Dendritic cell treated with granulocyte-macrophage colony-stimulating factor and Interleukin-4, amounts not matched to agents 40 ng/mL and 50 ng/mL, for 4 days (primary cell): ENCODE results near the gene SETBP1.

Experiments
- H3K27ac Mint-ChIP-seq: one replicate; pipeline ENCODE4 v1.8.0; 2022; ENCODE audit warnings: mild to moderate bottlenecking, mixed read lengths
- H3K27me3 Mint-ChIP-seq: one replicate; pipeline ENCODE4 v1.8.0; 2022; ENCODE audit warnings: mild to moderate bottlenecking, mixed read lengths
- H3K36me3 Mint-ChIP-seq: one replicate; pipeline ENCODE4 v1.8.0; 2022; ENCODE audit warnings: low read depth, mixed read lengths
- H3K4me1 Mint-ChIP-seq: one replicate; pipeline ENCODE4 v1.8.0; 2022; ENCODE audit warnings: low read depth, mixed read lengths
- H3K4me3 Mint-ChIP-seq: one replicate; pipeline ENCODE4 v1.8.0; 2022; ENCODE audit warnings: mild to moderate bottlenecking, moderate library complexity, mixed read lengths
- H3K9me3 Mint-ChIP-seq: one replicate; pipeline ENCODE4 v1.8.0; 2022; ENCODE audit warnings: mixed read lengths
- intact Hi-C: fragments of 100-400 bp; cut with micrococcal nuclease; formaldehyde crosslinking; loops from one replicate; pipeline ENCODE4 v1.15.0; 2022

Gene SETBP1

DNA sequence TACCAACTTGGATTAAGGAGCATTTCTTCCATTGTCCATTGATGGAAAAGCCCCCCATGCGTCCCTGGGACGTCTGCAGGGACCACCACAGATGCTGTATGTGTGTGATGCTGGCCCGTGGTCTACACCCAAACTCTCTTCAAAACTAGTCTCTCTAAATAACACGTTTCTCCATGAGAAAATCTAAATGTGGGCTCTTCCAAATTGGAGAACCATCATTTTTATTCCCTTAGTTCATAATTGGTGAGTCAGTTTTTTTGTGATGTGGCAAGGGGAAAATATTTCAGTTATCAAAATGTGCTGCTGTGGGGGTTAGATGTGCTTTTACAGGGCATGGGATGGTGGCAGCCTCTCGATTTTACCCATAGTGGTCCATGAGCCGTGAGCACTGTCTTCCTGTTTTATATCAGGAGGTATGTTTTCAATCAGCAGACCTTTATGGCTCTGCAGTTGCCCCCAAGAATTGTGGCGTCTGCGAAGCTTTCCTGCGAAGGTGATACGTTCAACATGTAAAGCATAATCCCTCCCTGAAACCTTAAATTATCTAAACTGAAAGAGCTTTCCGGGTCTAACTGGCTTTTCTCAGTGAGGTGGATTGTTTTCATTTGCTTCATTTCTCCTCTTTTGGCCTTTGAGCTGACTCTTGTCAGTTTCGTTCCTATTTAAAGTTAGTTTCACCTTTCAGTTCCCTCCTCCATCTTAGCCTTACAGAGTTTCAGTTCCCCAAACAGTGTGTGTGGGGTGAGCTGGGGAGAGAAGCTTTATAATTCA lies 78.4 kb downstream of the SETBP1 start:
- H3K27me3 Mint-ChIP-seq = peaks cover 48% of the 10 kb centered on the region
- H3K4me1 Mint-ChIP-seq = peaks cover 26% of the 10 kb centered on the region
- H3K36me3 Mint-ChIP-seq = no peaks in the 10 kb centered on the region
- H3K27ac Mint-ChIP-seq = peak overlapping the region; percentile 75
- intact Hi-C loops = loop anchor here (5.0 kb wide), 1 partner anchor 73 kb away; no protein-coding TSS in a partner anchor
- H3K9me3 Mint-ChIP-seq = no peaks in the 10 kb centered on the region
- peak overlapping the region; percentile 54 for H3K4me3 Mint-ChIP-seq

DNA sequence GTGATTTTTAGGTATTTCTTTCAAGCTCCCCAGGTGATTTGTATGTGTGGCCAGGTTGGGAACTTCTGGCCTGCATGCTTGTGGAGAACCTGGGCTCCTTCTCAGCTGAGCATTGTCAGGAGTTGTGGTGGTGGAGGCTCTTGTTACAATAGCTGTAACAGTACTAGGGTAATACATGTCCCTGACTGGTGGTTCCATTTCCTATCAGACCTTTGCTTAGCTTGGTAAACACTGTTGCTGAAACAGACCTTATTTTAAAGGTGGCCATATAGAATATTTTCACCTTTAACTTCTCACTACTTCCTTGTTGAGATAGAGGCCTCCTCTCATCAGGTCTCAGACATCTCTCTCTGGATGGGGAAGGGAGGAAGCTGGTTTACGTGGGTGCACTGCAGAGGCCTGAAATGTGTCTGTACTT lies 79.2 kb downstream of the SETBP1 start:
- Mint-ChIP-seq H3K27ac (peak overlapping the region; percentile 75), H3K4me3 (no peak overlapping the region), H3K36me3 (no peaks in the 10 kb centered on the region), H3K9me3 (no peaks in the 10 kb centered on the region), H3K27me3 (peaks cover 48% of the 10 kb centered on the region), H3K4me1 (peaks cover 31% of the 10 kb centered on the region)
- intact Hi-C loops = loop anchor here (5.0 to 10.0 kb wide), 2 partner anchors 72 to 245 kb away; no protein-coding TSS in a partner anchor

DNA sequence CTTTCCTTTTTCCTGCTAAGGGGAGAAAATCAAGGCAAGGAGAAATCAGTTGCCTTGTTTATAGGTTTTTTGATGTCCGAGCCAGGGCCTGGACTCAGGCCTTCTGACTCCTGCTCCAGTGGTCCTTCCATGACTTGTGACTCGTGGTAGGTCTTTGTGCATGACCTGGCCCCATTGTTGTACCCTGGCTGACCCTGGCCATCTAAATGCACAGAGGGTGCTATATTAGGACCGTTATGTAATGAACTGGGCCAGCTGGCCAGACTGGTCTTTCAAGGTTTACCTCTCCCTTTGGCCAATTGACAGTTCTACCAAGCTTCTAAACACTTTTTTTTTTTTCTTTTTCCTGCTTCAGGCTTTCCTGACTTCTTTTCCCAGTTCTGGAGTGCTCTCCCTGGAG lies 81.1 kb downstream of the SETBP1 start:
- no peak overlapping the region for H3K4me3 Mint-ChIP-seq
- peaks cover 41% of the 10 kb centered on the region for H3K27me3 Mint-ChIP-seq
- no peak overlapping the region for H3K27ac Mint-ChIP-seq
- H3K36me3 Mint-ChIP-seq = no peaks in the 10 kb centered on the region
- intact Hi-C loops = loop anchor here (10.0 kb wide), 1 partner anchor 247 kb away; no protein-coding TSS in a partner anchor
- H3K9me3 Mint-ChIP-seq = no peaks in the 10 kb centered on the region
- H3K4me1 Mint-ChIP-seq = peaks cover 48% of the 10 kb centered on the region

DNA sequence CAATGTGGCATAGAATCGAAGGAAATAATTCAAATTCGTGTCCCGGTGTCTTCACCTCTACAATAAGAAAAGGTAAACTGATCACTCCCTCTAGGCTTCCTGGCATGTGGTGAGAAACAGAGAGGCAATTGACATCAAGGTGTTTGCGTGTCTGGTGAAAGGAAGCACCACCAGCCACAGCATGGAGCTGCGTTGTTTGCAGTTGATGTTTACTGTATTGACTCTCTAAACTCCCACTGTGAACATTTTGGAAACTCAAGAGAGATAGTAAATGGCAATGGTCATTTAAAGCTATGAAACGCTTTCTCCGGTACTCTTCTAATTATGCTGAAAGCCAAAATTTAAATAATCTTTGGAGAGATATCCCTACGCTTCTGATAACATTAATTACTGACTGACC lies 82.6 kb downstream of the SETBP1 start:
- H3K4me1 Mint-ChIP-seq = peaks cover 51% of the 10 kb centered on the region

DNA sequence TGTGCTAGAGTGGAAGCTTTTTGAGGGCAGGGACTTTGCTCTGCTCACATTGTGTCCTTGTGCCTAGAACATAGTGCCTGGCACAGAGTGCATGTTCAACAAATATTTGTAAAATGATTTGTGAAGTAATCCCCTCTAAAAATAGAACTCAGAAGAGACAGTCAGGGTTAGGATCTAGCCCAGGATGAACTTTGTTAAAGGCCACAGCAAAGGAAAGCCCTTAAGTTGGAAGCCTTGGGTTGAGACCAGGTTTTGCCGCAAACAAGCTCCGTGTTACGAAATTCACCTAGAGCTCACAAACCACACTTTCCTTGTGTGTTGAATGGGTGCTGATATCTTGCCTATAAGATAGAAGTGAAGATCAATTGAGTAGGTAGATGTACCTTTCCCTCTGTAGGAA lies 84.2 kb downstream of the SETBP1 start:
- peaks cover 52% of the 10 kb centered on the region for H3K27me3 Mint-ChIP-seq
- no peaks in the 10 kb centered on the region for H3K9me3 Mint-ChIP-seq
- intact Hi-C loops = loop anchor here (5.0 to 10.0 kb wide), 2 partner anchors 38 to 250 kb away; no protein-coding TSS in a partner anchor
- H3K36me3 Mint-ChIP-seq = no peaks in the 10 kb centered on the region
- peaks cover 42% of the 10 kb centered on the region for H3K4me1 Mint-ChIP-seq
- H3K4me3 Mint-ChIP-seq = no peak overlapping the region
- H3K27ac Mint-ChIP-seq = no peak overlapping the region

More for the DNA sequence above, 82.6 kb downstream of the SETBP1 start:
- Mint-ChIP-seq H3K9me3 (no peaks in the 10 kb centered on the region), H3K4me3 (no peak overlapping the region), H3K36me3 (no peaks in the 10 kb centered on the region), H3K27ac (no peak overlapping the region), H3K27me3 (peaks cover 43% of the 10 kb centered on the region)
- intact Hi-C loops = loop anchor here (10.0 kb wide), 1 partner anchor 249 kb away; no protein-coding TSS in a partner anchor

DNA sequence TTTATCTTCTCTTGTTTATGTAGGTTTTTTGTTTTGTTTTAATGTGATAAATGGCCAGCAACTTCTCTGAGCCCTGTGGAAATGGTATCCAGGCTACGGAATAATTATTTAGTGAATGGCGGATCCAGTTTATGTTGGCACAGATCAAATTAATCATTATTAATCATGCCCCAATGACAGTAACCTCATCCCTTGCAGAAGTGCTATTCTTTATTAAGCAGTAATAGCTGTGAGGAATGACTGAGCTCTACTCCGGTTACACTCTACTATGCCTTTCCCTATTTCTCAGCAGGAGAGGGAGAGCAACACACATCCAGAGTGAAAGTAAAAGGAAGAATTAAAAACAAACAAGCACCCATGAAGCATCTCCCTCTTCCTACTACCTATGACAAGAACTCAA lies 84.8 kb downstream of the SETBP1 start:
- no peak overlapping the region for H3K27ac Mint-ChIP-seq
- no peak overlapping the region for H3K4me3 Mint-ChIP-seq
- intact Hi-C loops = loop anchor here (5.0 to 10.0 kb wide), 2 partner anchors 38 to 251 kb away; no protein-coding TSS in a partner anchor
- peaks cover 56% of the 10 kb centered on the region for H3K27me3 Mint-ChIP-seq
- H3K9me3 Mint-ChIP-seq = no peaks in the 10 kb centered on the region
- H3K4me1 Mint-ChIP-seq = peaks cover 40% of the 10 kb centered on the region
- H3K36me3 Mint-ChIP-seq = no peaks in the 10 kb centered on the region

DNA sequence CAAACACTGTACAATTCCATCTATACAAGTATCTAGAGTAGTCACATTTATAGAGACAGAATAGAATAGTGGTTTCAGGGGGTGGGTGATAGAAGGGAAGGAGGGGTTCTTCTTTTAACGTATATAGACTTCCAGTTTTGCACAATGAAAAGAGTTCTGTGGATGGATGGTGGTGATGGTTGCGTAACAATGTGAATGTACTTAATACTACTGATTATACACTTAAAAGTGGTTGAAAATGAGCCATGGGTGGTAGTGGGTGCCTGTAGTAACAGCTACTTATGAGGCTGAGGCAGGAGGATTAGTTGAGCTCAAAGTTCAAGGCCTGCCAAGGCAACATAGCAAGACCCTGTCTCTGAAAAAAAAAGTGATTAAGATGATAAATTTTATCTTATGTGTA lies 85.8 kb downstream of the SETBP1 start:
- Mint-ChIP-seq H3K27ac (no peak overlapping the region), H3K9me3 (no peaks in the 10 kb centered on the region), H3K27me3 (peaks cover 62% of the 10 kb centered on the region), H3K36me3 (no peaks in the 10 kb centered on the region), H3K4me1 (peaks cover 43% of the 10 kb centered on the region), H3K4me3 (no peak overlapping the region)
- intact Hi-C loops = loop anchor here (5.0 to 10.0 kb wide), 2 partner anchors 39 to 252 kb away; no protein-coding TSS in a partner anchor

DNA sequence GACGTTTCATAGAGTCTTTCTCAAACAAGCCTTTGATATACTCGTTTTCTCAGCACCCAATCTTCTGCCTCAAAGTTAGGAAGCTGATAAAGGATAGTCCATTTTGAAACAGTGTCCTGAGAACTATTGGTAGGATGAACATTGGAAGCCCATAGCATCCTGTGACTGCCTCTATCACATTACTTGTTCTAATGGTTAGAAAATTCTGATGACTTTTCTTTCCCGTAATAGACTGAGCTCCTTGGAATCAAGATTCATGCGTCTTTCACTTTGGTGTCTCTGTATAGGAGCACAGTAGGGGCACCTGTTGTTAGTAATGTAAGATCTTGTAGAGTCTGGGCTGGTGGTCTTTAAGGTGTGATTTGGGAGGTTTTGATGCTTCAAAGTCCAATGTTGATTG lies 87.1 kb downstream of the SETBP1 start:
- no peaks in the 10 kb centered on the region for H3K36me3 Mint-ChIP-seq
- H3K27me3 Mint-ChIP-seq = peaks cover 58% of the 10 kb centered on the region
- H3K4me1 Mint-ChIP-seq = peaks cover 52% of the 10 kb centered on the region
- intact Hi-C loops = loop anchor here (5.0 to 10.0 kb wide), 2 partner anchors 41 to 253 kb away; no protein-coding TSS in a partner anchor
- no peak overlapping the region for H3K4me3 Mint-ChIP-seq
- H3K27ac Mint-ChIP-seq = no peak overlapping the region
- H3K9me3 Mint-ChIP-seq = no peaks in the 10 kb centered on the region

DNA sequence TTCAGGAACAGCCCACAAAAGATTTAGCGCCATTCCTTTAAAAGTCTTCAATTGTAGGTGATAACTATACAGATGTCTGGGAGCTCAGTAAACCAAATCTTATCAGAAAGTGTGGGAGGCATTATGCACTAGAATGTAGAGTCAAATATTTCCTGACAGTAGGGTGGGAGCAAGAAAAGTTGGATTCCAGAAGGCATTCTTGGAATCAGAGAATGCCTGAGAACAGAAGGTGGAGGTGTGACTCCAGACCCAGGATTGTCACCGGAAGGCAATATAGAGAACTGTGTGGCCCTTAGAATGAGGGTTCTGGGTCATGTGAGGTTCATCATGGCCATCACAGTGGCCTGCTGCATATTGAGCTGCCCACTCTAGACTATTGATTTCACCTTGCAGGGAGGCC lies 90.0 kb downstream of the SETBP1 start:
- Mint-ChIP-seq H3K4me3 (no peak overlapping the region), H3K9me3 (no peaks in the 10 kb centered on the region), H3K4me1 (peaks cover 48% of the 10 kb centered on the region), H3K27ac (no peak overlapping the region), H3K27me3 (peaks cover 65% of the 10 kb centered on the region), H3K36me3 (no peaks in the 10 kb centered on the region)
- intact Hi-C loops = no loop called here

DNA sequence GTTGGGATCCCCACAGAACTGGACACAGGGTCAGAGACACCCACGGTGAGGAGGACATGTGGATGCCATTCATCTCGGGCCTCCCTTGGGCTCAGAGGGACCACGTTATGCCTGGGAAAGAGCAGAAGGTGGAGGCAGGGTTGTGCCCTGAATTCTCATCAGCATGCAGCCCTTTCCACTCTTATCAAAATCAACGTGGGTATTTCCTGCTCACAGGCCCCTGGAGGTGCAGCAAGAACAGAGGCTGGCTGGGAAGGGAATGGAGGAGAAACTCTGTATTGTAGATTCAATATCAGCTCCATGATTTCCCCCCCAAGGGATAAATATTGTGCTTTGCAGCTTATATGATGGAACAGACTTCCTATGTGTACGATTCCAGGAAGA lies 90.9 kb downstream of the SETBP1 start:
- no peaks in the 10 kb centered on the region for H3K36me3 Mint-ChIP-seq
- H3K4me3 Mint-ChIP-seq = no peak overlapping the region
- H3K4me1 Mint-ChIP-seq = peaks cover 40% of the 10 kb centered on the region
- intact Hi-C loops = no loop called here
- peaks cover 66% of the 10 kb centered on the region for H3K27me3 Mint-ChIP-seq
- no peak overlapping the region for H3K27ac Mint-ChIP-seq
- no peaks in the 10 kb centered on the region for H3K9me3 Mint-ChIP-seq

DNA sequence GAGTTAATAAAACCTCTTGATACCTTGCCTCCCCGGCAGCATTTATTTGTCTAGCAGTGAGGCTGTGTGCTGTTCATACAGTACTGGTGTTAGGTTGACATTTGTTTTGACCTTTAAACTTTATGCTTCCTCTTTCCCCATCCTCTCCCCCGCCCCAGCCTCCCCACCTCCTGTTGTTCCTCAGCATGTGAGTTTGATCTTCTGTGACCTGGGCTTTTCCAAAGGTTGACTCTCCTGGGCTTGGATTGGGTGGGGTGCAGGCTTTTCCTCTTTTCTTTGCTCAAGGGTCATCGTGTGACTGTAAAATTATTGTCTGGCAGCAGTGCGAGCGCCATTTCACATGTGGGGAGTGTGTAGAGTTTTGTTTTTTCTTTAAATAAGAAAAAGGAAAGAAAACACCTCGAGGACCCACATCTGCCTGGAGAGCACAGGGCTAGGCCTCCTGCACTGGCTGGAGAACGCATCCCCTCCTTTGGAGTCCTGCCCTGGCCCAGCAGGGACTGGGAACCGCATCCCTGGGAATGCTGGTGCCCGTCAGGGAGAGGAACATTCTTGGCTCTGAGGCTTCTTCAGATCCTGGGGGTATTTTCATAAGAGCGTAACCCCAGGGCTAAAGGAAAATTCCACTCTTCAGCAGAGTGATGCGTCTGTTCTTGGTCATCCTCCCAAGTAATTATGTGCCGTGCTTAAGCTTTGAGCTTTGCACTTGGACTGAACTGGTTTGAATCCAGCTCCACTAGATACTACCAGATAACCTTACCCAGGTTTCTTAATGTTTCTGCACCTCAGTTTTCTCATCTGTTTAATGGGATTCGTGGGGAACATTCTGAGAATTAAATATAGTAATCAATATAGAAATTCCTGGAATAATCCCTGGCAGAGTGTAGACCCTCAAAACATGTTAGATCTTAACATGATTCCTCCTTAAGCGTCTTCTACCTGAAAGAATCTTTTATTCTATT lies 91.5 kb downstream of the SETBP1 start:
- Mint-ChIP-seq H3K27me3 (peaks cover 64% of the 10 kb centered on the region), H3K4me1 (peaks cover 35% of the 10 kb centered on the region), H3K4me3 (no peak overlapping the region), H3K9me3 (no peaks in the 10 kb centered on the region), H3K27ac (no peak overlapping the region), H3K36me3 (no peaks in the 10 kb centered on the region)
- intact Hi-C loops = no loop called here

DNA sequence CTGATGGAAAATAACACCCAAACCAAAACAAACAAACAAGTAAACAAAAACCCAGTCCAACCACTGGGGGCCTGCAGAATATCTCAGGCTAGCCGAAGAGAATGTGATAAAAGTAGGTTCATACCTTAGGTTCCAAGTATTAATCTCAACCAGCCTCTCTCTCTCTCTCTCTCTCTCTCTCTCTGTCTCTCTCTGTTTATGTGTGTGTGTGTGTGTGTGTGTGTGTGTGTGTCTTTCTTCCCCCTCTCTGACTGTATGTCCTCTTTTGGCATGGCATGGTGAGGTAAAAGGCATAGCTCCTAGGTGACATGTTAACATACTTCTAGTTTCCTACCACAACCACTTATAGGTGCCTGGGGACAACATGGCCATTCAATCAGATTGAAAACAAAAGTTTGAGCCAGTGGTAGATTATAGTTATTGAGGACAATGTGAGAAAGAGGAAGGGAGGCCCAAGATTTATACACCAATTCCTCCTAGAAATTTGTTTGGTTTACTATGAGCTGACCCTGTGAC lies 93.0 kb downstream of the SETBP1 start:
- H3K4me3 Mint-ChIP-seq = no peak overlapping the region
- peaks cover 35% of the 10 kb centered on the region for H3K4me1 Mint-ChIP-seq
- H3K36me3 Mint-ChIP-seq = no peaks in the 10 kb centered on the region
- no peaks in the 10 kb centered on the region for H3K9me3 Mint-ChIP-seq
- intact Hi-C loops = no loop called here
- H3K27ac Mint-ChIP-seq = no peak overlapping the region
- H3K27me3 Mint-ChIP-seq = peaks cover 66% of the 10 kb centered on the region

DNA sequence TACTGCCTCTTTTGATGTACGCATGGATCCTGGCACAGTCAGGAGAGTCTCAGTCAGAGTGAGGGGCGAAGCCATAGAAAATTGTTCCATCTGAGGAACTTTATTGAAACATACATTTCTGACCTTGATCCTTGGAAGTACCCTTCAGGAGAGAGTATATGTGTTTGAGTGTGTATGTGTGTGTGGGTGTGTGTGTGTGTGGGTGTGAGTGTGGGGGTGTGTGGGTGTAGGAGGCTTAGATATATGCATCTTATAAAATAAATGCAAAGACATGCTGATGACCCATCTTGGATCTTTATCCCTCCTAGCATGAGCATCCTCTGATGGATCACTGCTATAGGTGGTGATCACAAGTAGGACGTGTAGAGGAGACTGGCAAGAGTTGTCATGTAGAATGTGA lies 93.5 kb downstream of the SETBP1 start:
- Mint-ChIP-seq H3K4me1 (peaks cover 35% of the 10 kb centered on the region), H3K36me3 (no peaks in the 10 kb centered on the region), H3K27me3 (peaks cover 67% of the 10 kb centered on the region), H3K4me3 (no peak overlapping the region), H3K9me3 (no peaks in the 10 kb centered on the region), H3K27ac (no peak overlapping the region)
- intact Hi-C loops = no loop called here
